ENCODE measurements around the gene APOL6. TPM values are rescaled to one million over a fixed set of nuclear protein-coding genes. Genes with fewer than 3 reads are reported as not detected.

APOL6 gene
- total RNA-seq, 1 experiment from 2014 or later, result 7.2 TPM

DNA sequence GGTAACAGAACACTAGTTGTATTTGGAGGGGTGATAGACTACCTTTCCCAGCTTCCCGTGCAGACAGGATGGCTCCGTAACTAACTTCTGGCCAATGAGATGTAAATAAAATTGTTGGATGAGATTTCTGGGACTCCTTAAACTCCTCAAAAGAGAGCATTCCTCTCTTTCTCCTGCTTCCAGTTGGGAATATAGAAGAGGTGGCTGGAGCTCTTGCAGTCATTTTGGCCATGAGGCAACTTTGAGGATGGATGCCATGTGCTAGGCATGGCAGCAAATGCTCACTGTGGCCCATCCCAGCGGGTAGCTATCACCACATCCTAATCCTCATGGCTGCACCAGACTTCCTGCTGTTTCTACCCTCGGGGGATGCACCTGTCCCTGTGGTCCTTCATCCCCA, 38.5 kb upstream of the APOL6 start:
- Mint-ChIP-seq H3K27ac (ENCODE audit: low read depth, unreplicated experiment) (no peak overlapping the region), H3K4me1 (ENCODE audit: insufficient read depth, unreplicated experiment) (peaks cover under 1% of the 10 kb centered on the region), H3K27me3 (ENCODE audit: insufficient read depth, unreplicated experiment) (peaks cover 28% of the 10 kb centered on the region), H3K4me3 (ENCODE audit: unreplicated experiment) (no peak overlapping the region), H3K9me3 (ENCODE audit: unreplicated experiment) (no peaks in the 10 kb centered on the region), H3K36me3 (ENCODE audit: insufficient read depth, unreplicated experiment) (peaks cover 6% of the 10 kb centered on the region)
- intact Hi-C loops (cut with micrococcal nuclease), result no loop called here
- CTCF ChIA-PET, result interaction anchor here (0.9 to 1.7 kb wide), 2 partner anchors 11 to 321 kb away, joined by 3 to 6 read pairs; no protein-coding TSS in a partner anchor
- TF ChIP-seq, protein P1, sequence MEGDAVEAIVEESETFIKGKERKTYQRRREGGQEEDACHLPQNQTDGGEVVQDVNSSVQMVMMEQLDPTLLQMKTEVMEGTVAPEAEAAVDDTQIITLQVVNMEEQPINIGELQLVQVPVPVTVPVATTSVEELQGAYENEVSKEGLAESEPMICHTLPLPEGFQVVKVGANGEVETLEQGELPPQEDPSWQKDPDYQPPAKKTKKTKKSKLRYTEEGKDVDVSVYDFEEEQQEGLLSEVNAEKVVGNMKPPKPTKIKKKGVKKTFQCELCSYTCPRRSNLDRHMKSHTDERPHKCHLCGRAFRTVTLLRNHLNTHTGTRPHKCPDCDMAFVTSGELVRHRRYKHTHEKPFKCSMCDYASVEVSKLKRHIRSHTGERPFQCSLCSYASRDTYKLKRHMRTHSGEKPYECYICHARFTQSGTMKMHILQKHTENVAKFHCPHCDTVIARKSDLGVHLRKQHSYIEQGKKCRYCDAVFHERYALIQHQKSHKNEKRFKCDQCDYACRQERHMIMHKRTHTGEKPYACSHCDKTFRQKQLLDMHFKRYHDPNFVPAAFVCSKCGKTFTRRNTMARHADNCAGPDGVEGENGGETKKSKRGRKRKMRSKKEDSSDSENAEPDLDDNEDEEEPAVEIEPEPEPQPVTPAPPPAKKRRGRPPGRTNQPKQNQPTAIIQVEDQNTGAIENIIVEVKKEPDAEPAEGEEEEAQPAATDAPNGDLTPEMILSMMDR (IDR thresholded peaks at IDR 0.05; ENCODE audit: unreplicated experiment), result no peak
- DNase-seq (ENCODE audit: unreplicated experiment), result no peak
- POLR2A ChIA-PET, result interaction anchor here (0.7 kb wide), 1 partner anchor 57 kb away, joined by 3 read pairs; no protein-coding TSS in a partner anchor
- no TSS peak for BruUV-seq (replicated peaks)

DNA sequence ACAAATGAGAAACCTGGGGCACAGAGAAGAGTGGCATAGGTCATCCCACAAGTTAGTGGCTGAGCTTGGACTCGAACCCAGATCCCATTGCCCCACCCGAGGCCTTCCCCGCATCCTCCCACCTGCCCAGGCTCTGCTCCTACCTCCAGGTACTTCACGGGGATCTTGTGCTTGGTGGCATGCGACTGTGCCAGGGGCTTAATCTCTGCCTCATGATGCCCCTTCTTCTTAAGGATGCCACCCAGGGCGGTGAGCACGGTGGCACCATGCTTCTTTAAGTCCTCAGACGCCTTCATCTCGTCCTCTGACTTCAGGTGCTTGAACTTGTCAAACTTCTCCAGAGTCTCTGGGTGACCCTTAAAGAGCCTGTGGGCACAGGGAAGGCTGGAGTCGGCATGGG, 37.5 kb upstream of the APOL6 start:
- Mint-ChIP-seq H3K27me3 (ENCODE audit: insufficient read depth, unreplicated experiment) (peaks cover 28% of the 10 kb centered on the region), H3K4me1 (ENCODE audit: insufficient read depth, unreplicated experiment) (peaks cover 11% of the 10 kb centered on the region), H3K27ac (ENCODE audit: low read depth, unreplicated experiment) (no peak overlapping the region), H3K4me3 (ENCODE audit: unreplicated experiment) (no peak overlapping the region), H3K36me3 (ENCODE audit: insufficient read depth, unreplicated experiment) (peaks cover 6% of the 10 kb centered on the region), H3K9me3 (ENCODE audit: unreplicated experiment) (no peaks in the 10 kb centered on the region)
- no TSS peak for BruUV-seq (replicated peaks)
- no peak for DNase-seq (ENCODE audit: unreplicated experiment)
- POLR2A ChIA-PET, result no interaction called here
- TF ChIP-seq, protein P1 (IDR thresholded peaks at IDR 0.05; ENCODE audit: unreplicated experiment), result no peak
- intact Hi-C loops (cut with micrococcal nuclease), result no loop called here
- CTCF ChIA-PET, result interaction anchor here (0.6 to 1.7 kb wide), 4 partner anchors 10 to 514 kb away, joined by 3 to 6 read pairs (median 4); no protein-coding TSS in a partner anchor

DNA sequence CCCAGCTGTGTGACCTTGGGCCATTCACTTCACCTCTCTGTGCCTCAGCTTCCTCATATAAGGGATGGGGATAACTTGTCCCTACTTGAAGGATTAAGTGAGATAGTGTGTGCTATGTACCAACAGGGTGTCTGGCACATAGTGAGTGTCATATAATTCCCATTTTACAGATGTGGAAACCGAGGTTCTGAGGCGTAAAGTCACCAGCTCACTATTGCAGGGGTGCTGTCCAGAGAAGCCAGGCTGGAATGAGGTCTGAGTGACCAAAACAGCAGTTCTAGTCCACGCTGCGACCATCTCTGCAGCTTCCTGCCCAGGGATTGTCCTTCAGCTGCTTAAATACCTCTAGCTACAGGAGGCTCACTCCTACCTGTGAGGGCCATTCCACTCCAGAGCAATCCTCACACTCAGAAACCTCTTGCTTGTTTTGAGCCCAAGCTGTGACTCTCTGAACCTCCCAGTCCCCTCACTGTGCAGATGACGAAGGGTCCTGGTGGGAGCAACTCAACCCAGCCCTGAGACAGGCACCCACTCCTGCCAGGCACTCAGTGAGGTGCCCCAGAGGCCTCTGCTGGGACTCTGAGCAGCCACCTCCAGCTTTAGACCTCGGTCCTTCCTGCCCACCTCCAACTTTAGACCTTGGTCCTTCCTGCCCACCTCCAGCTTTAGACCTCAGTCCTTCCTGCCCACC, 36.9 kb upstream of the APOL6 start:
- ChIA-PET CTCF (interaction anchor here (0.5 to 1.6 kb wide), 5 partner anchors 21 to 513 kb away, joined by 3 to 7 read pairs (median 3); no protein-coding TSS in a partner anchor), POLR2A (interaction anchor here (0.6 to 1.1 kb wide), 3 partner anchors 10 to 442 kb away, joined by 3 to 4 read pairs (median 4); no protein-coding TSS in a partner anchor)
- no peak for DNase-seq (ENCODE audit: unreplicated experiment)
- intact Hi-C loops (cut with micrococcal nuclease), result no loop called here
- peaks cover 11% of the 10 kb centered on the region for H3K4me1 Mint-ChIP-seq (ENCODE audit: insufficient read depth, unreplicated experiment)
- peaks cover 28% of the 10 kb centered on the region for H3K27me3 Mint-ChIP-seq (ENCODE audit: insufficient read depth, unreplicated experiment)
- peaks cover under 1% of the 10 kb centered on the region for H3K36me3 Mint-ChIP-seq (ENCODE audit: insufficient read depth, unreplicated experiment)
- no peak overlapping the region for H3K27ac Mint-ChIP-seq (ENCODE audit: low read depth, unreplicated experiment)
- no peaks in the 10 kb centered on the region for H3K9me3 Mint-ChIP-seq (ENCODE audit: unreplicated experiment)
- TF ChIP-seq, protein P1 (IDR thresholded peaks at IDR 0.05; ENCODE audit: unreplicated experiment), result no peak
- H3K4me3 Mint-ChIP-seq (ENCODE audit: unreplicated experiment), result no peak overlapping the region
- BruUV-seq (replicated peaks), result no TSS peak

DNA sequence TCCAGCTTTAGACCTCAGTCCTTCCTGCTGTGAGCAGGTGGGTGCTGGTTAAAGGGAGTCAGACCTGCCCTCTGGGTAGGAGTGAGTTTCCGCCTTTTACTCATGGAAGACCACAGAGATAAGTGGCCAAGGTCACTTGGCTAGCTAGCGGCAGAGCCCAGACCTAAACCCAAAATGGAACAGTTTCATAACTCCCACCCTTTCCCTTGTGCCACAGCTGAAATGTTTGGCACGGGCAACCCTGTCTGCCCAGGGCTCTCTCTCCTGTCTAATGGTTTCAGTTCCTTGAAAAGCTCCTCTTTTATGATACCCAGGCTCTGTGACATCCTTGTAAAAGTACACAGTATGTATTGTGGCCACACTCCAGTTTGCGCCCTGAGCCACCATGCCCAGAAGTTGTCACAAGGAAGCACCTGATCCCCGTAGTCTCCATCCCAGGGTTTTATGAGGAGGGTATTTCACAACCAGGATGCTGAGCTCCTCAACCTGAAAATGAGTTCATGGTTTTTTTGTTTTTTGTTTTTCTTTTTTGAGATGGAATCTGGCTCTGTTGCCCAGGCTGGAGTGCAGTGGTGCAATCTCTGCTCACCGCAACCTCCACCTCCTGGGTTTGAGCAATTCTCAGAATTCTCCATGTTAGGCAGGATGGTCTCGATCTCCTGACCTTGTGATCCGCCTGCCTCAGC, 36.2 kb upstream of the APOL6 start:
- H3K4me1 Mint-ChIP-seq (ENCODE audit: insufficient read depth, unreplicated experiment), result peaks cover 11% of the 10 kb centered on the region
- peaks cover 28% of the 10 kb centered on the region for H3K27me3 Mint-ChIP-seq (ENCODE audit: insufficient read depth, unreplicated experiment)
- BruUV-seq (replicated peaks), result no TSS peak
- no peaks in the 10 kb centered on the region for H3K36me3 Mint-ChIP-seq (ENCODE audit: insufficient read depth, unreplicated experiment)
- DNase-seq (ENCODE audit: unreplicated experiment), result no peak
- POLR2A ChIA-PET, result interaction anchor here (0.6 to 1.1 kb wide), 4 partner anchors 9 to 441 kb away, joined by 3 to 4 read pairs (median 4); no protein-coding TSS in a partner anchor
- TF ChIP-seq, protein P1 (IDR thresholded peaks at IDR 0.05; ENCODE audit: unreplicated experiment), result no peak
- CTCF ChIA-PET, result interaction anchor here (0.5 to 1.6 kb wide), 4 partner anchors 22 to 513 kb away, joined by 3 to 7 read pairs (median 4); no protein-coding TSS in a partner anchor
- intact Hi-C loops (cut with micrococcal nuclease), result no loop called here
- no peak overlapping the region for H3K27ac Mint-ChIP-seq (ENCODE audit: low read depth, unreplicated experiment)
- H3K4me3 Mint-ChIP-seq (ENCODE audit: unreplicated experiment), result no peak overlapping the region
- H3K9me3 Mint-ChIP-seq (ENCODE audit: unreplicated experiment), result no peaks in the 10 kb centered on the region

Data from MCF 10A (cell line).